Kidney epithelial cell (primary cell): ENCODE results near the gene DUSP16. TPM values are rescaled to one million over a fixed set of nuclear protein-coding genes. Genes with fewer than 3 reads are reported as not detected.

Experiments
- DNase-seq: peaks from one replicate; pipeline ENCODE4 v3.0.0-alpha.2; 2010; ENCODE audit warnings: low read depth
- H3K27me3 ChIP-seq: 2 replicates; pipeline ENCODE4 v1.6.0; 2011; ENCODE audit warnings: low read length; ENCODE audit not compliant: control insufficient read depth, insufficient read depth
- H3K36me3 ChIP-seq: 2 replicates; pipeline ENCODE4 v1.5.1; 2011; ENCODE audit warnings: low read length; ENCODE audit not compliant: control insufficient read depth, insufficient read depth
- H3K4me3 ChIP-seq: 2 replicates; pipeline ENCODE4 v1.5.1; 2011; ENCODE audit warnings: low read depth, mild to moderate bottlenecking, control low read depth, low read length
- total RNA-seq: library from RNA; depleted of rRNA; stranded (reverse); fragments of >200 nt; gene quantifications from 2 replicates; pipeline ENCODE4 v1.2.3, GENCODE V29; 2015
- TF ChIP-seq, protein P1 (sequence below): IDR thresholded peaks from 2 replicates; pipeline ENCODE4 v1.5.1; 2011; ENCODE audit warnings: mild to moderate bottlenecking, moderate library complexity, low read length, control low read depth, inconsistent platforms; ENCODE audit not compliant: insufficient read depth, poor library complexity, severe bottlenecking

The DUSP16 gene
- total RNA-seq, 1 donor from 2014 or later, result 22.7 TPM

DNA sequence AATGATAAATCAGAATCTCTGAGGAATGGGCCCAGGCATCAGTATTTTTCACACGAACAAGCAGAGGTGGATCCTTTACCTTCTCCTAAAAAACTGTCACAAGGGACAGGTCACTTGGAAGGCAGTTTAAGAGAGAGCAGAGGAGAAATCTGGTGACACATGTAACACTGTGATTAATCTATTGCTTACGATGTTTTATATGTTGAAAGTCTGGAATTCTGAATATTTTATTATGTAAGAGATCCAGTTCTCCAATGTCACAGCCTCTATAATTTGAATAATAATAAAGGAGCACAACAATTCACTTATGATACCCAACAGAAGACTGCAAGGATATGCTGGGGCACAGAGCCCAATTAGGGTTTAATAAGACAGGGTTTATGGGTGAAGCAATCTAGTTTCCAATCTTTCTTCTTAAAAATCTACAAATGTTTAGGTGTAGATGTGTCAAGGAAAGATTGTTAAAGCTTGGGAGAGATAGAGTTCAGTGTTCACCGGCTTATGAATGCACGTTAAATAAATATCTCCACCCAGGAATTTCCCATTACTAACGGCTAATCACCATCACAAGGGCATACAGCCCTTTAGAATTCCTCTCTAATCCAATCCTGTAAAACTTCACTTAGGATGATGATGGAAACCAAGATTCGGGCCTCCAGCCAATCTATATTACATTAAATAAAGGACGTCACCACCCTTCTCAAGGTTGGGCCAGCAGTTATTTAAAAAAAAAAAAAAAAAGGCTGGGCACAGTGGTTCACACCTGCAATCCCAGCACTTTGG, 23.4 kb downstream of the DUSP16 start:
- no peak for DNase-seq
- Histone ChIP-seq H3K4me3 (no peak overlapping the region), H3K36me3 (peaks cover 1% of the 10 kb centered on the region), H3K27me3 (no peaks in the 10 kb centered on the region)
- TF ChIP-seq, protein P1, sequence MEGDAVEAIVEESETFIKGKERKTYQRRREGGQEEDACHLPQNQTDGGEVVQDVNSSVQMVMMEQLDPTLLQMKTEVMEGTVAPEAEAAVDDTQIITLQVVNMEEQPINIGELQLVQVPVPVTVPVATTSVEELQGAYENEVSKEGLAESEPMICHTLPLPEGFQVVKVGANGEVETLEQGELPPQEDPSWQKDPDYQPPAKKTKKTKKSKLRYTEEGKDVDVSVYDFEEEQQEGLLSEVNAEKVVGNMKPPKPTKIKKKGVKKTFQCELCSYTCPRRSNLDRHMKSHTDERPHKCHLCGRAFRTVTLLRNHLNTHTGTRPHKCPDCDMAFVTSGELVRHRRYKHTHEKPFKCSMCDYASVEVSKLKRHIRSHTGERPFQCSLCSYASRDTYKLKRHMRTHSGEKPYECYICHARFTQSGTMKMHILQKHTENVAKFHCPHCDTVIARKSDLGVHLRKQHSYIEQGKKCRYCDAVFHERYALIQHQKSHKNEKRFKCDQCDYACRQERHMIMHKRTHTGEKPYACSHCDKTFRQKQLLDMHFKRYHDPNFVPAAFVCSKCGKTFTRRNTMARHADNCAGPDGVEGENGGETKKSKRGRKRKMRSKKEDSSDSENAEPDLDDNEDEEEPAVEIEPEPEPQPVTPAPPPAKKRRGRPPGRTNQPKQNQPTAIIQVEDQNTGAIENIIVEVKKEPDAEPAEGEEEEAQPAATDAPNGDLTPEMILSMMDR, result no peak

DNA sequence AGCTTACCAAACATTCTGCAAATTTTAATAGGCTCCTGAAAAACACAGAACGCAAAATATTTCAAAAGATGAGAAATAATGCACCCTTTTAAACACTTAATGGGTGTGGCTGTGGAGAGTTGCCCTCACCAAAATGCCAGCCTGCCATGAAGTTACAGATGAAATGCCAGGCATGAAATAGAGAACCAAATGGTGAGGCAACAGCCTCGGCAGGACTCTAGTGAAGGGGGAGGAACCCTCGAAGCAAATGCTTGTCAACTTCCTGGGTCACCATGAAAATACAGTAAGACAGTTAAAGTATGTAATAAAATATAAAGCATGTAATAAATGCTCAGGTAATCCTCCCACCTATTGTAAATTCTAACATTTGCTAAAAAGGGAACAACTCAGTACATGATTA, 24.1 kb downstream of the DUSP16 start:
- TF ChIP-seq, protein P1, result no peak
- Histone ChIP-seq H3K27me3 (no peaks in the 10 kb centered on the region), H3K36me3 (peaks cover 1% of the 10 kb centered on the region), H3K4me3 (no peak overlapping the region)
- no peak for DNase-seq

DNA sequence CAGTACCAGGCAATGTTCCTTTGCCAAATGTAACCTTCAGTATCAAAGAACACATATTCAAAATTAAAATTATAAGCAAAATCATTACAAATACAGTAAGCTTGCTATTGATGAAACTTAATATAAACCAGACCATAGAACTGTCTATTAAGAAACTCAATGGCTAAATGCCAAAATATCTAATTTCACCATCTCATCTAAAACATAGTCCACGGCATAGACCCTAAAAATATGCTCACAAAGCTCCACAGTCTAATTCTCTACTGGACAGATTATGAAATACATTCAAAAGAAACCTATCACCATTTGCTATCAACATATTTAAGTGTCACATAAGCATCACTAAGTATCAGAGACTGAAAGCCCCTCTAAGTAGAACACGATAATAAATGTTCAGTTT, 25.2 kb downstream of the DUSP16 start:
- Histone ChIP-seq H3K36me3 (peaks cover 1% of the 10 kb centered on the region), H3K4me3 (no peak overlapping the region), H3K27me3 (no peaks in the 10 kb centered on the region)
- no peak for DNase-seq
- TF ChIP-seq, protein P1, result no peak

DNA sequence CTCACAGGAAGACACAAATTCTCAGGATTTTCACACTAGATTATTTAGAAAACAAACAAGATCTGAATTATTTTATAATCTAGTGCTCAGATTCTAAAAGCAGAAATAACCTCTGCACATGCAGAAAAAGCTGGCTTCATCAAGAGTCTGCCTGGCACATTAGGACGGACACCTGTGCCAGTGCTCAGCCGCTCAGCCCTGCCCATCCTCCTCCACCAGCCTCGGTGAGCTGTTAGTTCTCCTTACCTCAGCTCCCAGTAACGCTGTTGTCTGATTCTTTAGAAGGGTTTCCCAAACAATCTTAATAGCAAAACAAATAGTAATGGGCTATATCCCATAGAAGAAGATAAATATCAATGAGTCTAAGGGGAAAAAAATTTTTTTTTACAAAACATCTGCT, 27.7 kb downstream of the DUSP16 start:
- TF ChIP-seq, protein P1, result no peak
- Histone ChIP-seq H3K36me3 (no peaks in the 10 kb centered on the region), H3K27me3 (no peaks in the 10 kb centered on the region), H3K4me3 (no peak overlapping the region)
- DNase-seq, result no peak

DNA sequence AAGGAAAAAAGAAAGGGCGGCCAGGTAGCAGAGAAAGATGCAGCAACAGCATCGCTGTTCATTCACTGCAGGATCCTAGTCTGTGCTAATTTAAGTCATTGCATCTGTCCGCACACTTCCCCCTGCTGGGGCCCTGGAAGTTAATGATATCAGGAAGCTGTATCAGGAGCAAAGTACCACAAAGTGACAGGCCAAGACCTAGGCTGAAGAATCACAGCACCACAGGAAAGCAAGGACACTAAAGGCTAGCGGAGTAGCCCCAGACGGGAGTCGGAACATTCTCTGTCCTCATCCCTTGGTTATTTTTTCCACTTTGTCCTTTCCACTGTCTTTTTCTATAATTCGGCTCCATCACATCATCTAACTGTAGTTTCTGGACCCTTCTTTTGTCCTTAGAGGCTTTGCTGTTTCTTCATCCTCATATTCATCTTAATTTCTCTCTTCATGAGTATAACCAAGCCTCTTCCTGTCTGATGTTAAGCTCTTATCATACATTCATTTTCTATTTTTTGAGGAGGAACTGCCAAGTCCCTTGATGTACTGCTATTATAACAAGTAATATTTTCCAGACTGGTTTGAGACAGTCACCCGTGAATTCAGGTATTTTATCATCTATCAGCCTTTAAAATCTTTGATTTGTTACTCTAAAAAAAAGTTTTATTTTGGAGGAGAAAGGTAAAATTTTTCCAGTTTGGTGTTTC, 28.3 kb downstream of the DUSP16 start:
- no peak for DNase-seq
- Histone ChIP-seq H3K36me3 (no peaks in the 10 kb centered on the region), H3K27me3 (no peaks in the 10 kb centered on the region), H3K4me3 (no peak overlapping the region)
- TF ChIP-seq, protein P1, result no peak
